Measurements from ENCODE around the gene SUSD5. TPM values are rescaled to one million over a fixed set of nuclear protein-coding genes. Genes with fewer than 3 reads are reported as not detected.

SUSD5 gene
- total RNA-seq, 1 donor from 2014 or later: not detected

- intact Hi-C loops (cut with micrococcal nuclease): no loop called here
These were observed 64.8 kb downstream of the SUSD5 start for GRCh38 chr3:33153782-33154181.

- intact Hi-C loops (cut with micrococcal nuclease): no loop called here
These were observed 65.9 kb downstream of the SUSD5 start for GRCh38 chr3:33152363-33153360.

- intact Hi-C loops (cut with micrococcal nuclease): no loop called here
These were observed 69.3 kb downstream of the SUSD5 start for GRCh38 chr3:33149342-33149741.

GRCh38 chr3:33146791-33147445, 71.7 kb downstream of the SUSD5 start:
- intact Hi-C loops (cut with micrococcal nuclease): no loop called here

- intact Hi-C loops (cut with micrococcal nuclease): no loop called here
These were observed 72.6 kb downstream of the SUSD5 start for GRCh38 chr3:33145901-33146580.

- intact Hi-C loops (cut with micrococcal nuclease): no loop called here
These were observed 73.2 kb downstream of the SUSD5 start for GRCh38 chr3:33145221-33145900.

GRCh38 chr3:33144433-33144832, 74.2 kb downstream of the SUSD5 start:
- intact Hi-C loops (cut with micrococcal nuclease): no loop called here

GRCh38 chr3:33141006-33141405, 77.6 kb downstream of the SUSD5 start:
- intact Hi-C loops (cut with micrococcal nuclease): no loop called here

- intact Hi-C loops (cut with micrococcal nuclease): loop anchor here (10.0 kb wide), 1 partner anchor 115 kb away; no protein-coding TSS in a partner anchor
These were observed 78.6 kb downstream of the SUSD5 start for GRCh38 chr3:33139996-33140395.

- intact Hi-C loops (cut with micrococcal nuclease): loop anchor here (10.0 kb wide), 1 partner anchor 116 kb away; no protein-coding TSS in a partner anchor
These were observed 79.5 kb downstream of the SUSD5 start for GRCh38 chr3:33139006-33139623.

GRCh38 chr3:33137691-33138090, 80.9 kb downstream of the SUSD5 start:
- intact Hi-C loops (cut with micrococcal nuclease): loop anchor here (10.0 kb wide), 1 partner anchor 117 kb away; no protein-coding TSS in a partner anchor

GRCh38 chr3:33134026-33134625, 84.5 kb downstream of the SUSD5 start:
- intact Hi-C loops (cut with micrococcal nuclease): loop anchor here (10.0 kb wide), 1 partner anchor 121 kb away; no protein-coding TSS in a partner anchor

GRCh38 chr3:33132019-33132360, 86.6 kb downstream of the SUSD5 start:
- intact Hi-C loops (cut with micrococcal nuclease): loop anchor here (10.0 kb wide), 1 partner anchor 123 kb away; no protein-coding TSS in a partner anchor

- intact Hi-C loops (cut with micrococcal nuclease): loop anchor here (1.0 to 10.0 kb wide), 3 partner anchors 123 to 655 kb away; no protein-coding TSS in a partner anchor
These were observed 87.1 kb downstream of the SUSD5 start for GRCh38 chr3:33131331-33132018.

GRCh38 chr3:33130144-33130543, 88.5 kb downstream of the SUSD5 start:
- intact Hi-C loops (cut with micrococcal nuclease): loop anchor here (2.0 to 10.0 kb wide), 2 partner anchors 125 to 657 kb away; no protein-coding TSS in a partner anchor

- intact Hi-C loops (cut with micrococcal nuclease): no loop called here
These were observed 89.9 kb downstream of the SUSD5 start for GRCh38 chr3:33128706-33129105.

- intact Hi-C loops (cut with micrococcal nuclease): no loop called here
These were observed 92.8 kb downstream of the SUSD5 start for GRCh38 chr3:33125840-33126239.

GRCh38 chr3:33124638-33125037, 94.0 kb downstream of the SUSD5 start:
- intact Hi-C loops (cut with micrococcal nuclease): no loop called here

- intact Hi-C loops (cut with micrococcal nuclease): no loop called here
These were observed 95.6 kb downstream of the SUSD5 start for GRCh38 chr3:33122991-33123390.
